HG03066 (cell line): ENCODE data around the gene TYROBP.
"Not testable (repeated sequence)": the region's sequence is repeated elsewhere in the genome, so short reads cannot be mapped to it uniquely, and the experiment has no call there.

Experiments used
- ATAC-seq: cut with Tn5 transposase; IDR thresholded peaks from one replicate; pipeline ENCODE4 v1.9.1; 2021; ENCODE audit warnings: low read depth; ENCODE audit not compliant: unreplicated experiment

TYROBP gene

DNA sequence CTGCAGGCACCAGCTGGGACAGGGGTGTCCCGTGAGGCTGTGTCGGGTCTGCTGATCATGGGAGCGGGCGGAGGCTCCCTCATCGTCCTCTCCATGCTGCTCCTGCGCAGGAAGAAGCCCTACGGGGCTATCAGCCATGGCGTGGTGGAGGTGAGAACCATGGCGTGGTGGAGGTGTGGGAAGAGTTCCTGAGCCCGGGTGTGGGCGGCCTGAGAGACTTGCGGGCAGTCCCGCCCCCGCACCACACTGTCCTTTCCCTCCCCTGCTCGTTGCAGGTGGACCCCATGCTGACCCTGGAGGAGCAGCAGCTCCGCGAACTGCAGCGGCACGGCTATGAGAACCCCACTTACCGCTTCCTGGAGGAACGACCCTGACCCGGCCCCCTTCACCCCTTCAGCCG lies 29.0 kb downstream of the TYROBP start:
- no peak for ATAC-seq

DNA sequence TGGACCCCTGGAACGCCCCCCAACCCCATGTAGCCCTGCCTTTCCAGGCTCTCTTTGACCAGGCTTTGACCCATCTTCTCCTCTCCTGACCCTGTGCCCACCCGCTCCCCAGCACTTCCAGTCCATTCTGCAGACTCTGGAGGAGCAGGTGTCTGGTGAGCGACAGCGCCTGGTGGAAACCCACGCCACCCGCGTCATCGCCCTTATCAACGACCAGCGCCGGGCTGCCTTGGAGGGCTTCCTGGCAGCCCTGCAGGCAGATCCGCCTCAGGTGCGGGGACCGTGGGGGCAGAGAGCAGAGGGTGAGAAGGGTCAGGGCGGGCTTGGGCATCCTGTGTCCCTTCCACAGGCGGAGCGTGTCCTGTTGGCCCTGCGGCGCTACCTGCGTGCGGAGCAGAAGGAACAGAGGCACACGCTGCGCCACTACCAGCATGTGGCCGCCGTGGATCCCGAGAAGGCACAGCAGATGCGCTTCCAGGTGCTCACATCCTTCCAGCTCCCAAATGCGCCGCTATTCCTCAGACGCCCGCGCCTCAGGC lies 33.6 kb downstream of the TYROBP start:
- ATAC-seq, result no peak

DNA sequence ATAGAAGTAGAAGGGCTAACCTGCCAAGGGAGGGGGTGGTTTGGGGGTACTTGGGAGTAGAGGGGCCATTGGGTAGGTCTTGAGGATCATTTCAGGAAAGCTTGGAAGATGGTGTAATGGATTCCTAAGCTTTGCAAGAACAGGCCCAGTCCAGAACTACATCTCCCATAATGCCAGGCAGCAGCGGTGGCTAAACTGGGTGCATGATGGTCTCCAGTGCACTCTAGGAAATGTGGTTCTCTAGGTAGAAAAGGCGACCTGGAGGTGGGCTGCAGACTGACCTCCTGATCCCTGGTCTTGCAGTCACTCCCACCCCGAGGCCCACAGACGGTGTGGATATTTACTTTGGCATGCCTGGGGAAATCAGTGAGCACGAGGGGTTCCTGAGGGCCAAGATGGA lies 35.9 kb downstream of the TYROBP start:
- ATAC-seq, result no peak

DNA sequence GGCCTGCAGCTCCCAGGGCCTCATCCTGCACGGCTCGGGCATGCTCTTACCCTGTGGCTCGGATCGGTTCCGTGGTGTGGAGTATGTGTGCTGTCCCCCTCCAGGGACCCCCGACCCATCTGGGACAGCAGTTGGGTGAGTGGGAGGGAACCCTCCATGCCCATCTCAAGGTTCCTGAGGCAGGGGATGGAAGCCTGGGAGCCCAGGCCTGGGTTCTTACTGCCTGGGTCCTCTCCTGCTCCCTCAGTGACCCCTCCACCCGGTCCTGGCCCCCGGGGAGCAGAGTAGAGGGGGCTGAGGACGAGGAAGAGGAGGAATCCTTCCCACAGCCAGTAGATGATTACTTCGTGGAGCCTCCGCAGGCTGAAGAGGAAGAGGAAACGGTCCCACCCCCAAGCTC lies 36.5 kb downstream of the TYROBP start:
- no peak for ATAC-seq

DNA sequence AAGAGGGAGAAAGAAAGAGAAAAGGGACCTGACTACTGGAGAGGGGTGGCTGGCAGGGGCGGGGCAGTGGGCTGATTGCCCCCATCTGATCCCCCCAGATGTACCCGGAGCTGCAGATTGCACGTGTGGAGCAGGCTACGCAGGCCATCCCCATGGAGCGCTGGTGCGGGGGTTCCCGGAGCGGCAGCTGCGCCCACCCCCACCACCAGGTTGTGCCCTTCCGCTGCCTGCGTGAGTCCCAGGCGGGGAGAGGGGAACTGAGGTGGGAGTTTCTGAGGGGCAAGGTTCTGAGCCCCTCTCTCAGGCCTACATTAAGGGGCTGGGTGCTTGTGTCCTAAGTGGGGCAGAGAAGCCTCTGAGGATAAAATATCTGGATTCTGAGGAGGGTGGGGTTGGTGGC lies 37.3 kb downstream of the TYROBP start:
- no peak for ATAC-seq

DNA sequence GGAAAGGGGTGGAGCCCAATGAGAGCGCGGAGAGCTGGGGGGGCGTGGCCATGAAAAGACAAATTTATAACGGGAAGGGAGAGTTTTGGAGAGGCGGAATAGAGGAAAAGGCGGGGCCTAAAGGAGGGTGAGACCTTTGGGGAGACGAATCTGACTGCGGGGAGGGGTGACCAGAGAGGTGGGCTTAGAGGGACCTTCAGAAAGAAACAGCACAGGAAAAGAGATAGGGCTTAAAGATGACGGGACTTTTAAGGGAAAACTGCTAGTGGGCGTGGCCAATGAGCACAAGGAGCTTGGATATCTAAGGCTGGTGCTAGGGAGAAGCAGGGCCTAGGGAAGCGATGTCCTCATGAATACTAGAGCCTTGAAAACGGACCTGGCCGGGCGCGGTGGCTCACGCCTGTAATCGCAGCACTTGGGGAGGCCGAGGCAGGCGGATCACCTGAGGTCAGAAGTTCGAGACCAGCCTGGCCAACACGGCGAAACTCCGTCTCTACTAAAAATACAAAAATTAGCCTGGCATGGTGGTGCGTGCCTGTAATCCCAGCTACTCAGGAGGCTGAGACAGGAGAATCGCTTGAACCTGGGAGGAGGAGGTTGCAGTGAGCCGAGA lies 37.9 kb downstream of the TYROBP start:
- ATAC-seq, result not testable (repeated sequence)

DNA sequence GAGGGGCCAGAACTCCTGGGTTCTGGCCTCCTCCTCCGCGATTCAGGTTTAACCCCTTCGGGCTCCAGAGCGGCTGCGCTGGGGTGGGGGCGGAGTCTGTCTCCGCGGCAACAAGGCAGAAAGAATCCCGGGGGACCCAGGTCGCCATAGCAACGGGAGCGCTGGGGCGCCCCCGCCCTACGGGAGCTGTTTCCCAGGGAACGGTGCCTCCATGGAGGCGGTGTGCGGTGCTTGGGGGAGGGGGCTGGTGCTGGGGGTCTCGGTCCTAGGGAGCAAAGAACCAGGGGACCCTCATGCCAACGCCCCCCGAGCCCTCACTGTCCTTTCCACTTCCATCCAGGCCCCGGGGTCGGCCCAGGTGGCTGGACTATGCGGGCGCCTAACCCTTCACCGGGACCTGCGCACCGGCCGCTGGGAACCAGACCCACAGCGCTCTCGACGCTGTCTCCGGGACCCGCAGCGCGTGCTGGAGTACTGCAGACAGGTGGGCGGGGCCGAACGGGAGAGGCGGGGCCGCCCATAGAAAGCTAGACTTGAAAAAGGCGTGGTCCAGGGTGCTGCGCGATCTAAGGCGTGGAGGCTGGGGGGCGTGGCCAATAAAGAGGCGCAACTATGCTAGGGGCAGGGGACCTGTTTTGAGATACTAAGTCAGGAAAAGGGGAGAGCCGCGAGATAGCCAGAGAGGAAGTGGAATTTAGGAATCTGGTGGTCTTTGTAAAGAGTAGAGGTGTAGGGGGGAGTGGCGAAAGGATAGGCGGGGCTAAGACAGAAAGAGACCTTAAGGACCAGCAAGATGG lies 38.6 kb downstream of the TYROBP start:
- no peak for ATAC-seq

DNA sequence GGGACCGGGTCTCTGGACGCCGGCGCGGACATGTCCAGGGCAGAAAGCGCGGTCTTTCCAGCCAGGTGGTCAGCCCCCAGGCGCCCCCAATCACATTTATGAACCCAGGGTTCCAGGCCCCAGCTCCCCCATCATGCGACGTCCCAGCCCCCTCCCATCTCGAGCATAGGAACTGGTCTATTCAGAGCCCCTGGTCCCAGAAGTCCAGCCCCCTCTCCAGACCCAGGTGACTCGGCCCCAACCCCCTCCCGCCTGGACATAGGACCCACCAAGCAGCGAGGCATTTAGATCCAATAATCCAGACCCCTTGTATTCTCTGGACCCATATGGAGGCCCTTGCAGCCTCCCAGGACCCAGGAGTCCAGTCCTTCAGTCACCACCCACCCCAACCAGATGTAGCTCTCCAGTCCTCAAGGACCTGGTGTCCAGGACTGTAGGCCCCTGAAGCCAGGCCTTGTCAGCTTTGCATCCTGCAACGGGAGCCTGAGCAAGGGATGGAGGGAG lies 39.2 kb downstream of the TYROBP start:
- no peak for ATAC-seq

DNA sequence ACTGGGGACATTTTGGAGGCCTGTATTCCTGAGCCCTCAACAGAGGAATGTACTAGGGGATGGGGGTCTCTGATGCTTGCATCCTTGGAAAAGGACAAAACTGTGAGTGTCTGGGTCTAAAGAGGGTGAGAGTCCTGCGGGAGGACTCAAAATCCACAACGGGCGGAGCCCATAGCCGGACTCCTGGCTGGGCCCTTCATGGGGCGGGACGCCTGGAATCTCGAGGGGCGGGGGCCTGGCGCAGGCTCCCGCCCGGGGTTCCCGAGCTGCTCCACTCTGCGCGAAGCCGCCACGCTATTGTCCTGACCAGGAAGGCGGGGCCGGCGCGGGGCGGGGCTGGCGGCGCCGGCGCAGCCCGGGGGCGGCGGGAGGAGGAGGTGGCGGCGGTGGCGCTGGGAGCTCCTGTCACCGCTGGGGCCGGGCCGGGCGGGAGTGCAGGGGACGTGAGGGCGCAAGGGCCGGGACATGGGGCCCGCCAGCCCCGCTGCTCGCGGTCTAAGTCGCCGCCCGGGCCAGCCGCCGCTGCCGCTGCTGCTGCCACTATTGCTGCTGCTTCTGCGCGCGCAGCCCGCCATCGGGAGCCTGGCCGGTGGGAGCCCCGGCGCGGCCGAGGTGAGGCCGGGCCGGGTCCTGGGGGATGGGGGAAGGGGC lies 39.8 kb downstream of the TYROBP start, which contains the start of gene APLP1:
TSS of gene APLP1 (plus strand) at position 403 of the 651 bp plus-strand sequence. CDS start at position 466, 63 bp downstream.
- no peak for ATAC-seq

DNA sequence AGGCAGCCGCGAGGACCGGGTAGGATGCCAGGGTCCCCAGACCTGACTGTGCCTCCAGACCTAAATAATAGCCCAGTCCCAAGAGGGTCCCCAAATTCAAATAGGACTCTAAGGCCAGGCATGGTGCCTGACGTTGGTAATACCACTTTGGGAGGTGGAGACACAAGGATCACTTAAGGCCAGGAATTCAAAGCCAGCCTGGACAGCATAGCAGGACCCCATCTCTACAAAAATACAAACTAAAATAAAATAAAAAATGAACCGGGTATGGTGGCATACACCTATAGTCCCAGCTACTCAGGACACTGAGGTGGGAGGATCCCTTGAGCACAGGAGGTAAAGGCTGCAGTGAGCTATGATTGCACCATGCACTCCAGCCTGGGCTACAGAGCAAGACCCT lies 45.1 kb downstream of the TYROBP start:
- ATAC-seq, result no peak

DNA sequence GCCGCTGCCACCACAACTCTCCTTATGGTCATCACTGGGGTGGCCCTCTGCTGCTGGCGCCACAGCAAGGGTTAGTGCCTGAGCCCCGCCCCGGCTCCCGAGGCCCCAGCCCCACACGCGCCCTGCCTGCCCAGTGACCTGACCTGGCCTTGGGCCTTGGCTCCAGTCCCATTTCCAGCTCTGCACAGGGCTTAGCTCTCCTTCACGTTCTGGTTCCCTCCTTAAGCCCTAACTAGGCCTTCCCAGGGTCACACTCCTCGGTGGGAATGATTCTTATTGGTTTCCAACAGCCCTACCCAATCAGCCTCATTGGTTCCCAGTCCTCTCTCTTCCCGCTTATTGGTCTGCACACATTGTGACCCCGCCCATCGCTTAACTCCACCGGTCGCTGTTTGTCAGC lies 45.6 kb downstream of the TYROBP start:
- ATAC-seq, result no peak

DNA sequence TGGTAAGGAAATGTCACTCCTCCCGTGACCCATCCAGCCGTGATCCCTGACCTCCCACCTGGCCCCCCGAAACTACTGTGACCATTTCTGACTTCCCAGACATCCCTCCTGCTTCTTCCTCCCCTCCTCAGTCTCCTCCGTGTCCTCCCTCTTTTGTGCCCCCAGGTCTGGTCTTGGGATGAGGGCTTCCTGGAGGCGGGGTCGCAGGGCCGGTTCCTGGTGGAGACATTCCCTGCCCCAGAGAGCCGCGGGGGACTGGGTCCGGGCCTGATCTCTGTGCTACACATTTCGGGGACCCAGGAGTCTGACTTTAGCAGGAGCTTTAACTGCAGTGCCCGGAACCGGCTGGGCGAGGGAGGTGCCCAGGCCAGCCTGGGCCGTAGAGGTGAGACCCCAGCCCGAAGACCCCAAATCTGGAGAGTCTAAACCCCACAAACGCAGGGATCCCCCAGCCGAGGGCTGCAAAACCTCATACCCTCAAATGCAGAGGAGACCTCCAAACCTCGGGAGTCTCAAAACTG lies 46.4 kb downstream of the TYROBP start:
- ATAC-seq, result no peak

DNA sequence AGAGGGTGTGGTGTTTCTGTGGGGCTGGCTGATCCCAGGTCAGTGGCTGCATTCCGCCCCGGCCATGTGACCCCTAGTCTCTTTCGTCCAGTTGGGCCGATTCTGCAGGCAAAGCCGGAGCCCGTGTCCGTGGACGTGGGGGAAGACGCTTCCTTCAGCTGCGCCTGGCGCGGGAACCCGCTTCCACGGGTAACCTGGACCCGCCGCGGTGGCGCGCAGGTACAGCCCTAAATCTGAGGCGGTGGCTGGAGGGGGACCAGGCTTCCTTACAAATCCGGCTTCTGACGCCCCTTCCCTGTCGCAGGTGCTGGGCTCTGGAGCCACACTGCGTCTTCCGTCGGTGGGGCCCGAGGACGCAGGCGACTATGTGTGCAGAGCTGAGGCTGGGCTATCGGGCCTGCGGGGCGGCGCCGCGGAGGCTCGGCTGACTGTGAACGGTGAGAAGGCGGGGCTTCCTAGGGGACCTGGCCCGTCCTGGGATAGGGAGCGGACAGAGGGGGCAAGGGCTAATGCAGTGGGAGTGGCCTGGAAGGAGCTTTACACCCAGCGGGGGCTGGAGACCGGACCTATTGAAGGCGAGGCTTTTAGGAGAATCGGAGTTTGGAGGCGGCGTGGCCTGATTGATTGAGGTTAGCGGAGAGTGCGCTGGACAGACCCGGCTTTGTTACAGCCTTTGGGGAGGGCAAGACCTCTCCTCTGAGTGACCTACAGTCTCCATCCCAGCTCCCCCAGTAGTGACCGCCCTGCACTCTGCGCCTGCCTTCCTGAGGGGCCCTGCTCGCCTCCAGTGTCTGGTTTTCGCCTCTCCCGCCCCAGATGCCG lies 47.1 kb downstream of the TYROBP start:
- no peak for ATAC-seq

DNA sequence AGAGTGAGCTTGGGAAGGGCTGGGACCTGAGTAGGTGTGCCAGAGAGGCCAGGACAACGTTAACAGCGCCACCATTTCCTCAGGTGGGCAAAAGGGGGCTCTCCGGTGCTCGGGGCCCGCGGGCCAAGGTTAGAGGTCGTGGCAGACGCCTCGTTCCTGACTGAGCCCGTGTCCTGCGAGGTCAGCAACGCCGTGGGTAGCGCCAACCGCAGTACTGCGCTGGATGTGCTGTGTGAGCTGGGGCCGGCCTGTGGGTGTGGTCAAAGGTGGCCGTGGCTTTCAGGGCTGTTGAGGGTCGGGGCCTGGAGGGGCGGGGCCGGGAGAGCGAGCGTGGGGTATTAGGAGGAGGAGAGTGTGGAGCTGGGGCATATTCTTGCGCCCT lies 47.7 kb downstream of the TYROBP start:
- no peak for ATAC-seq

DNA sequence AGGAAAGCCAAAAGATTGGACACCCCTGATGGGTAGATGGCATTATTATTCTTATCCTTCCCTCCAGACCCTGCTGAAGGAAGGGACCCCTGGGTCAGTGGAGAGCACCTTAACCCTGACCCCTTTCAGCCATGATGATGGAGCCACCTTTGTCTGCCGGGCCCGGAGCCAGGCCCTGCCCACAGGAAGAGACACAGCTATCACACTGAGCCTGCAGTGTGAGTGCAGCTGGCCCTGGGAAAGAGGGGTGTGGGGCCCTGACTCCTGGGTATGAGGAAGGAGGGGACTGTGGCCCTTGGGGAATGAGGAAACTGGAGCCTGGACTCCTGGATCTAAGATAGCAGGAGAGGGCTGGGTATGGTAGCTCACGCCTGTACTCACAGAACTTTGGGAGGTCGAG lies 48.7 kb downstream of the TYROBP start:
- no peak for ATAC-seq

DNA sequence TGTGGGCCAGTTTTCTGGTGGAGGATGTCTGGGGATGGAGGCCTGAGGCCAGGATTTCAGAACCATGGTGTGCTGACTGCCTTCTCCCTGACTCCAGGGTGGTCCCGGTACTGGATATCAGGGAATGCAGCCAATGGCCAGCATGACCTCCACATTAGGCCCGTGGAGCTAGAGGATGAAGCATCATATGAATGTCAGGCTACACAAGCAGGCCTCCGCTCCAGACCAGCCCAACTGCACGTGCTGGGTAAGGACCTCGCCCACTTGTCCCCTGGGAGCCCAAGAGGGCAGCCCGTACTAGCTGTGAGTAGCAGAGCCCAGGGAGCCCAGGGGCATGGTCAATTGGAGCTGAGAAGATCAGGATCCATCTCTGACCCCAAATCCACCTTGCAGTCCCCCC lies 49.8 kb downstream of the TYROBP start:
- ATAC-seq, result no peak

DNA sequence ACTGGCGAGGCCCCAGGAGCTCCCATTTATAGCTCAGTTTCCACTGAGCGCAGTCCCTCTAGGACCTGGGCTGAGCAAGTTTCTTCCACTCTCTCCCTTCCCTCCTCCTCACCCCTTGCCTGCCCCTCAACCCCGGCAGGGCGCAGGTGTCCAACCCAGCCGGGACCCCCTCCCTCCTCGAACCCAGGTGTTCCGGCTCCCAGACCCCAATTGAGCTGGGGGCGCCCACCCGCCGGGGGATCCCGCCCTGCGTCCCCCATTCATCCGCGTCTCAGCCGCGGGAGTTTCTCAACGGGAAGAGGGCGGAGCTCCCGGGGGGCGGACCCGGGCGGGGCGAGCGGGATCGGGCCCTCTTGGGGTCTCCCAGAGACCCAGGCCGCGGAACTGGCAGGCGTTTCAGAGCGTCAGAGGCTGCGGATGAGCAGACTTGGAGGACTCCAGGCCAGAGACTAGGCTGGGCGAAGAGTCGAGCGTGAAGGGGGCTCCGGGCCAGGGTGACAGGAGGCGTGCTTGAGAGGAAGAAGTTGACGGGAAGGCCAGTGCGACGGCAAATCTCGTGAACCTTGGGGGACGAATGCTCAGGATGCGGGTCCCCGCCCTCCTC lies 51.4 kb downstream of the TYROBP start, which contains the start of gene KIRREL2:
TSS of gene KIRREL2 (plus strand) at position 366 of the 604 bp plus-strand sequence. CDS start at position 575, 209 bp downstream.
- ATAC-seq, result no peak
